Left cardiac atrium (tissue), 4 donors: ENCODE measurements around the gene UNC119B. TPM values are rescaled to one million over a fixed set of nuclear protein-coding genes. Genes with fewer than 3 reads are reported as not detected.
A peak's percentile ranks its signal among the peaks of the same experiment; 100 is the strongest.

Experiments used
- ATAC-seq, 2 donors: fragments of 200-7000 bp; cut with Tn5 transposase; one replicate each; pipeline ENCODE4 v1.9.1; 2020; ENCODE audit warnings: mild to moderate bottlenecking in 2 of 2, moderate library complexity in 2 of 2
- DNase-seq: peaks from one replicate; pipeline ENCODE4 v3.0.0-alpha.2; 2020
- intact Hi-C, 2 donors: fragments of 100-400 bp; cut with DNase I; formaldehyde crosslinking; loops; one replicate each; pipeline versions ENCODE4 v1.14.1 to v1.15.1; 2022 to 2023
- total RNA-seq, 2 donors: library from RNA; stranded (reverse); fragmentation: NEBNext Ultra II Directional; extraction: Animal tissue kit (Norgen Biotek cat#: 25700); gene quantifications; one replicate each; pipeline ENCODE4 v1.2.1, GENCODE V29; 2021
- donor health status: DM: no; HTN: yes; CAD: no.
- donor health status: DM: no; HTN: yes; CAD: no; lungs with severe emphysema.
- donor health status: DM: yes; HTN: yes; CAD: no.
- donor health status: Dilated cardiomyopathy.

The UNC119B gene
- total RNA-seq, 2 donors from 2014 or later, result 14.2 to 18.2 TPM

- DNase-seq (peak; percentile 99), ATAC-seq (peak; percentile 93 to 96)
- intact Hi-C loops, result no loop called here
Observed at GRCh38 chr12:120686690-120687577, 23.3 kb upstream of the UNC119B start, which contains the start of gene MLEC. TSS of gene MLEC (plus strand) at chr12:120687149. CDS start at chr12:120687297, 148 bp downstream.

GRCh38 chr12:120687578-120688289 lies 22.5 kb upstream of the UNC119B start:
- intact Hi-C loops, result no loop called here
- DNase-seq (peak; percentile 41), ATAC-seq (no peak)

DNA sequence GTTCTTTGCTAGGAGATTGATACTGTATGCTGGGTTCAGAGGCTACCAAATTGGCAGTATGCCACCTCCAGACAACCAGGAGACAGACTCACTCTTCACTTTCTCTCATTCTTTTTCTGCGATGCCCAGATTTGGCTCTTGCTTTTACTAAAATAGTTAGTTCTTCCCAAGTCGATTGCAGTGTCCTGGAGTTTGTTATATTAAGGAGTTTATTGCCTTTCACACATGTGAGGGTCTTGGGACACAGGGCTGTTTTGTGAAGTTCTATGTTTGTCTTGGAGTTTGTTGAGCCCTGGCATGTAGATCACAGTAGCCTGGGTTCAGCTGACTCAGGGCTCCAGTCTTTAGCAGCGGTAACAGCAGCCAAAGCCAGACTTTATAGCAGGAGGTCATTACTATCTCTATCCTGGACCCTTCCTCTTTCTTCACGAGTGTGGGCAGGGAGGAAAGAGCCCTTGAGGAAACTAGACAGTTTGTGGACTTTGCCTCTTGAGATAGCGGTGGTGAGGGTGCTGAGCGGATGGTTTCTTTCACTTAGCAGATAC lies 21.7 kb upstream of the UNC119B start:
- DNase-seq, result no peak
- no peak for ATAC-seq
- intact Hi-C loops, result no loop called here

DNA sequence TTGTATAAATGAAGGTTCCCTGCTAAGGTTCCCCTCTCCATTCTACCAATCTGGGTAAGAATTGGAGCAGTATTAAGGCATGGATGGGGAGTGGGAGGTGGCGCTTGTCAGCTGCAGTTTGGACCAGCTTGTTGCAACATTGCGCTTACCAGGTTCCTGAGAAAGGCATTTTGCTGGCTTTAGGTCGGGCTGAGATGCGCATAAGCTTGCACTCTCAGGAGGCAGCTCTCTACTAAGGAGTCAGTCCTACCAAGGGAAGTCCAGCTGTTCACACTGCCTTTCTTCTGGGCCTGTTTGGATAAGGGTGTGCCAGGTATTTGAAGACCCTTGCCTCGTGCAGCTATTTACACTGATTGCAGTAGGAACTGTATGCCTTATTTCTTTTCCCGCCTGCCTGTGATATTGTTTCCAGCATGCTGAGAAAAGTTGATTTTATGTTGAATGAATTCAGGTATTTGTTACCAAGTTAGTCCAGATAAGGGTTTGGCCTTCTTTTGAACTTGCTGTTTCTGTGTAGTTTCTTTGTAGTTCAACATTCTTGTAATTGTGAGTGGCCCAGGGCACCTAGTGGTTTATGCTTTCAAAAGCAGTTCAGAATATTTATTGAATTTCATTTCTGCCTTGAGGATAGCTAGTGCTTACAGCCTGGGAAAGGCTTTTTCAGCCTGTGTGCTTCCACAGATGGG lies 20.7 kb upstream of the UNC119B start:
- intact Hi-C loops, result no loop called here
- DNase-seq (no peak), ATAC-seq (no peak)

DNA sequence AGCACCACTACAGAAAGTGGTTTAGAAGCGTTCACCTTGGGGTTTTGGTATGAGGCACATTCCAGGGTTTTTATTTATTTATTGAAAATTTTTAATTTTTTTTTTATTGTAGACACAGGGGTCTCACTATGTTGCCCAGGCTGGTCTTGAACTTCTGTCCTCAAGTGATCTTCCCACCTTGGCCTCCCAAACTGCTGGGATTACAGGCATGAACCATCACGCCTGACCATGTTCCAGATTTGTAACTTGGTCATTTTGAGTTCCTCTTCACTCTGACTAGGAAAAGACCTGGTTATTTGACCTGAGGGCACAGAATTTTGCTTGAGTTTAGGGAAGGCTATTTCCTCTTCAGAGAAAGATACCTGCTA lies 20.2 kb upstream of the UNC119B start:
- DNase-seq (no peak), ATAC-seq (no peak)
- intact Hi-C loops, result no loop called here

DNA sequence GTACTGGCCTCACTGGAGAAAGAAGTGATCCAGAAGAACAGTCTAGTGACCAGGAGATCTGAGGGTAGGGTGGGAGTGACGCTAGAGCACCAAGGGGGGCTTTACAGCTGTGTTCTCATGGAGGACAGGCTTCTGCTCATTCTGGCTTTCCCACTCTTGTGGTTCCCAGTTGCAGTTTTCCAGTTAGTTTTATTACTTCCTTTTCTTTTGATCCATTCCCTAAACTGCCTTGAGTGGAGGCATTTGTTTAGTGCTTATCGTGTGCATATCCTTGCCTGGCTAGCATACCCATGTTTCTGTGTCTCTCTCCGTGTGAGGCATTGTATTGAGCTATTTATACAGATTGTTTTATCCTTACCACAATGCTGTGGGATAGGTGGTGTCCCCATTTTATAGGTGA lies 19.3 kb upstream of the UNC119B start:
- DNase-seq (no peak), ATAC-seq (no peak)
- intact Hi-C loops, result no loop called here

DNA sequence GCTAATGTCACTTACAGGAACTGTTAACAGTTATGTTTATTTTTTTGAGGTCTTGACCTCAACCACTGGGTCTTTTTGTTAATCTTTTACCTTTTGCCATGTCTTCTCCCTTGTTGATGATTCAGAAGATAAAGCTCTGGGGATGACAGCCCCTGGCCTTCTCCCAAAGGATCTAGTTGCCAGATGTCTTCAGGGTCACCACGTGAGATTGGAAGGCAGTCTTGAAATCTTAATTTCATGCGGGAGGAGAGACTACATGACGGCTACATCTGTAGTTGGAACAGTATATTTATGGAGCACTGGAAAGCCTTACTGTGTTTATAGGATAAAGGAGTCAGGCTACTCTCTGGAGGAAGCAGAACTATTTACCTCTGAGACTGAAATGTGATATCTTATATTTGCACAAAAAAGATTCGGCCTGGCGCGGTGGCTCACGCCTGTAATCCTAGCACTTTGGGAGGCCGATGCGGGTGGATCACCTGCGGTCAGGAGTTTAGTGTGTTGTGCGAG lies 17.7 kb upstream of the UNC119B start:
- ATAC-seq, result no peak
- intact Hi-C loops, result no loop called here
- DNase-seq, result no peak

- DNase-seq, result no peak
- ATAC-seq, result no peak
- intact Hi-C loops, result no loop called here
Observed at GRCh38 chr12:120693848-120694247, 16.4 kb upstream of the UNC119B start.

- DNase-seq (no peak), ATAC-seq (no peak)
- intact Hi-C loops, result no loop called here
Observed at GRCh38 chr12:120696626-120697025, 13.6 kb upstream of the UNC119B start.

DNA sequence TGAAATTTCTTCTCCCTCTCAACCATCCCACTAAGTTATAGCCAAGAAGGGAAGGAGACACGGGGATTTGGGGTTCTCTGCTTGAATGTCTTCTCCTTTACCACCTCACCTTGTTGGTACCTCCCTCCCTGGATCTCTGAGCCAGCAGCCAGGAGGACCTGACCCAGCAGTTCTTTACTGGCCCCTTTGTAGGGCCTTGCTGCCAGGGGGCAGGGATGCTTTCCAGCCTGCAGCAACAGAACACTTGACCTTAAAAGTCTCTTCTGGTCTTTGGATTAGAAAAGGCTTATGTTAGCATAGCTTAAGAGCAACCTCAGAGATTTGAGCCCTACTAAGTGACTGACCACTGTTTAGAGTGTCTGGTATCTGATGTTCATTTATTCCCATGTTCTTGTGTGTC lies 12.9 kb upstream of the UNC119B start:
- no peak for DNase-seq
- intact Hi-C loops, result no loop called here
- ATAC-seq, result no peak

- intact Hi-C loops, result no loop called here
- DNase-seq (no peak), ATAC-seq (peak in 1 of 2 donors; percentile 56)
Observed at GRCh38 chr12:120698665-120699064, 11.6 kb upstream of the UNC119B start.

GRCh38 chr12:120699553-120699952 lies 10.7 kb upstream of the UNC119B start:
- intact Hi-C loops, result no loop called here
- no peak for ATAC-seq

GRCh38 chr12:120700886-120701285 lies 9.4 kb upstream of the UNC119B start:
- ATAC-seq, result peak in 1 of 2 donors; percentile 50
- DNase-seq, result no peak
- intact Hi-C loops, result no loop called here

More at GRCh38 chr12:120699553-120699952, 10.7 kb upstream of the UNC119B start:
- DNase-seq, result no peak

- no peak for DNase-seq
- no peak for ATAC-seq
- intact Hi-C loops, result no loop called here
Observed at GRCh38 chr12:120702637-120703036, 7.6 kb upstream of the UNC119B start.

GRCh38 chr12:120703311-120703942 lies 6.8 kb upstream of the UNC119B start:
- intact Hi-C loops, result no loop called here
- ATAC-seq (no peak), DNase-seq (no peak)

DNA sequence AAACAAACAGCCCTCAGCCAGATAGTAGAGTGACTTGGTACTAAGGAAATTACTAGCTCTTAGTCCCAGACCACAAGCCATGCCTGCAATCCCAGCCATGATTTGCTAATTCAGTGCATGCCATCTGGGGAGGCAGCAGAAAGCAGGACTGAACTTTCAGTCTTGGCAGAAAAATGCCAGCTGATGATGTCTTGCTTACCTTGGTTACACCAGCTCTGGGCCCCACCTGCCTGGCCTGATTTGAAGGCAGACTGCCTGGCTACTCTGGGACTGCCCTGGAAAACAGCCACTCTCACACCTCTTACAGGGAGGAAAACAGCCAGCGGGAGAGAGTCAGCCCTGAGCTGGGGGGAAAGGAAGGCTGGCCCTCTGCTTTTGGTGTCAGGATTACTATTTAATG lies 4.6 kb upstream of the UNC119B start:
- intact Hi-C loops, result no loop called here
- no peak for DNase-seq
- ATAC-seq, result no peak

GRCh38 chr12:120706029-120706428 lies 4.2 kb upstream of the UNC119B start:
- no peak for DNase-seq
- intact Hi-C loops, result no loop called here
- ATAC-seq, result no peak

- DNase-seq (no peak), ATAC-seq (no peak)
- intact Hi-C loops, result no loop called here
Observed at GRCh38 chr12:120708651-120709050, 1.6 kb upstream of the UNC119B start.

GRCh38 chr12:120710805-120711296 lies 593 bp downstream of the UNC119B start:
- ATAC-seq, result peak; percentile 36 to 42
- no peak for DNase-seq
- intact Hi-C loops, result no loop called here
